ENCODE data around the gene SRGAP2B. TPM values are rescaled to one million over a fixed set of nuclear protein-coding genes. Genes with fewer than 3 reads are reported as not detected.
"Not testable (repeated sequence)": the region's sequence is repeated elsewhere in the genome, so short reads cannot be mapped to it uniquely, and the experiment has no call there.

The SRGAP2B gene
- 45.6 and 82.6 TPM in 2 replicates for total RNA-seq

DNA sequence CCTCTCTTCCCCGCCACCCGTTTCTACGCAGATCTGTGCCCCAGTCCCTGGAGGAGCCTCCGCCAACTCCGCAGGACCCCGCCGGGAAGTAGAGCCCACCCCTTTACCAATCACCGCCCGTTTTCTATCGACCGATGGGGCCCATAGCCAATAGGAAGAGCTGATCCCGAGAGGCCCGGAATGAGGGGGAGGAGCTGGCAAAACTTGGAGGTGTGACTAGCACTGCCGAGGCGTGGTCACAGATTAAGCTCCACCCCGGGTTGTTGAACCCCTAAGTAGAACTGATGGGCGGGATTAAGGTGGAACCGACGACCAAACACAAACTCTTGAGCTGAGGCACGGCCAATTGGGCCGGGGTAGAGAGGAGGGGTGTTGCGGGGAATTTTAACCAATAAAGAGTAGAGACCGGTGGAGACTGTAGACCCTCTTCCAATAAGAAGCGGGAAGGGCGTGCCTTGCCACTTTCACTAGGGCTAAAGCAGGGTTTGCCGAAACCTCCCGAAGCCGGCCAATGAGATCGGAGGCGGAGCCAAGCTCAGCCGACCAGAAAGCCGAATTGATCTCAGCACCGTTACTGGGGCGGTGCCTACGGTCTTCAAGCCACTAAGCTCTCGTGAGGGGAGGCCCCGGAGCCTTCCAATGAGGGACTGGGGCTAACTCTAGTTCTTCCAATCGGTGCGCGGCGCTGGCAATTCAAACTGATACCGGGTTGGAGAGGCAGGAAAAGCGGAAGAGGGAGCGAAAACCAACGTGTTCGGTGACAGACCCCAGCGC lies at the start of gene SRGAP2B, which contains the start of gene FAM72D:
Gene SRGAP2B, minus strand, starts transcription at position 45 of the 774 bp plus-strand sequence. CDS start 2,427 bp downstream, outside the sequence.
Gene FAM72D, plus strand, starts transcription at position 691 of the 774 bp plus-strand sequence. CDS start 874 bp downstream, outside the sequence.
- not testable (repeated sequence) for DNase-seq (ENCODE audit: low read depth in 2 of 2)

DNA sequence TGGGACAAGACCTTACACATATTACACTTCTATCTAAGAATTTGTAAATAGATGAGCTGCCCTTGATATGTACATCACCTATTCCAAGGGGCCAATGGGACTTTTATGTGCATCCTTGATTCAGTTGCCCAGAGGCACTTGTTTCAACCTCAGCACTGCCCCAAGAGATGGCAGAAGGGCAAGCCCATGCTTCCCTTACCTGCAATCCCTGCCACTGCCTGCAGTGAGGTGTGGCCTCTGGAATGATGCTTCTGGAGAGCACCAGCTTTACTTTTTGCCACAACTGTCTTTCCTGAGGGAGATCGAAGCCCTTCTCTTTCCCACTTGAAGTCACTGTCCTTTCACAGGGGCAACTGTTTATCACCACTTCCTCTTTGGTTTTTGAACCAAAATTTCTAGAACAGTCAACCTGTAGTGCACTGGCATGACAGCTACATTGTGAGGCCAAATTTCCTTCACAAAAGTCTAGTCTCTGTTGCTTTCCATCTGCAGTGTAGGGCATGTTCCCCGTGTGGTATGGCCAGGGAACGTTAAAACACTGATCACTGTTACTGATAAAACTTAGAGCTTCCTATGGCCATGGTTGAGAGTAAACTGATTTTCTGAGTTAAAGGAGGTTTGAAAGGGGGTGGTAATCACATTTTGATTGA lies 49.3 kb upstream of the SRGAP2B start:
- DNase-seq (ENCODE audit: low read depth in 2 of 2) = not testable (repeated sequence)

DNA sequence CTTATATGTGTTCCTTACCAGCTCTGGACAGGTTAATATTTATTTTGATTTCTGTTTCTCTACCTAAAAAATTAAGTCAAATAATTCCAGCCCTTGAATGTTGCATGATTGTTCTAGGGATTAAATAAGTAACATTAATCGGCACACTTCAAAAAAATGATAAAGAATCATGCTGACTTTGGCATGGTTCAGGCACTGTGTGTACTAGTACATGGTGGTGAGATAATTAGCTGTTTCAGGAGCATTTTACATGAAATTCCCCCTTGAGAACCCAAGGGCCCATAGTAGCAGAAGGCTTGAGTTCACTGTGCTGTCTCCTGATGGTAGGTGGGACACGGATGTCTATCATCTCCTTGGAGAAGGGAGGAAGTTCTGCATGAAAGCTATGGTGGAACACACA lies 45.4 kb upstream of the SRGAP2B start:
- DNase-seq (ENCODE audit: low read depth in 2 of 2) = not testable (repeated sequence)

DNA sequence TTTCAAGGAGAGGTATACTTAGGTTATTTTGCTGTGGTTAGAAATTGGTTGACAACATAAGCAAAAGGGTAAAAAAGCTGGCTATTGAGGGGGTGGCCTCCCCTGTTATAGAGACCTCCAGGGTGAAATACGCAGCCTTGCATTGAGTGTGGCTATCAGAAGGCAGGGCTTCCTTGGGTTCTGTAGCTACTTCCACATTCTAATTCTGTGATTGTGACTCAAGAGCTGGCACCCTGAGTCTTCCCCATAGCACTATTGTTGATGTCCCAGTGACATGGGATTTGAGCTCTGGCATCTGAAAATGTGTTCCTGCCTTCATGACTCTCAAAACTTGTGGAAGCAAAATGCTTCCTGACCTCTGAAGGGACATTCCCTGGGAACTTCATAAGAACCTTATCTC lies 39.3 kb upstream of the SRGAP2B start:
- not testable (repeated sequence) for DNase-seq (ENCODE audit: low read depth in 2 of 2)

DNA sequence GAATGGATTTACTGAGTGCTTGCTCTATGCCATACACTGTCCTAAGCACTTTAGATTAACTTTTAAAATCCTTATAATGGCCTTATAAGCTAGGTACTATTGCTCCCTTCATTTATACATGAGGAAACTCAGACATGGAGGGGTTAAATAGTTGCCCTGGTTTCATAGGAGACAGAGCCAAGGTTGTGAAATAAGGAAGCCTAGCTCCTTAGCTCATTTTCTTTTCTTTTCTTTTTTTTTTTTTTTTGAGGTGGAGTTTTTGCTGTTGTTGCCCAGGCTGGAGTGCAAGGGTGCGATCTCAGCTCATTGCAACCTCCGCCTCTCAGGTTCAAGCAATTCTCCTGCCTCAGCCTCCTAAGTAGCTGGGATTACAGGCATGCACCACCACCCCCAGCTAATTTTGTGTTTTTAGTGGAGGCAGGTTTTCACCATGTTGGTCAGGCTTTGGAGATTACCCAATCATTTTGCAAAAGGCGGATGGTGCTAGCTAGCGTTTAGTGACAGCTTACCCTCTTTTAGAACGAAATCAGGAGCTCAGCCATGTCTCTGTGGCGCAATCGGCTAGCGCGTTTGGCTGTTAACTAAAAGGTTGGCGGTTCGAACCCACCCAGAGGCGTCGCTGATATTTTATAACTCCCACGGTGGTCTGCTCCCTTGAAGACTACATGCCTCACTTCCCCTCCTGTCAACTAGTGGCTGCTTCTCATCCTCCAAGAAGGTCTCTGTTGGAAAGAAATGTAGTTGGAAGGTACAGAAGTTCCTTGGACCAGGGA lies 33.8 kb upstream of the SRGAP2B start:
- not testable (repeated sequence) for DNase-seq (ENCODE audit: low read depth in 2 of 2)

DNA sequence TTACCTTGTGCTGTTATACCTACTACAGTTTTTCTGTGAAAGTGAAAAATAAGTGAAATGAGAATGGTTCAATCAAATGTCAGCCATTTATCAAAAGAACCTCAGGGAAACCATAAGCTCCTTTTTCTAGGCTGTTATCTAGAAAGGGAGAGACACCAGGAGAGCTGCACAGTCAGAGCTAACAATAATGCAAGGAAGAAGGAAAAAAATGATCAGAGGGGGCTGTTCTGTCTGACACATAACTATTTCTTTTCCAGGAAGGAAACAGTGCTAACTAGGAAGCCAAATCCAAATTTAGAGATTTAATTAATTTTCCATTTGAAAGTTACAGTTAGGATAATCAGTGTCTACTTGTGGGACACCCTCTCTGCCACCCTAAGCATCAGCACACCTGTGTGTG lies 32.0 kb upstream of the SRGAP2B start:
- not testable (repeated sequence) for DNase-seq (ENCODE audit: low read depth in 2 of 2)

DNA sequence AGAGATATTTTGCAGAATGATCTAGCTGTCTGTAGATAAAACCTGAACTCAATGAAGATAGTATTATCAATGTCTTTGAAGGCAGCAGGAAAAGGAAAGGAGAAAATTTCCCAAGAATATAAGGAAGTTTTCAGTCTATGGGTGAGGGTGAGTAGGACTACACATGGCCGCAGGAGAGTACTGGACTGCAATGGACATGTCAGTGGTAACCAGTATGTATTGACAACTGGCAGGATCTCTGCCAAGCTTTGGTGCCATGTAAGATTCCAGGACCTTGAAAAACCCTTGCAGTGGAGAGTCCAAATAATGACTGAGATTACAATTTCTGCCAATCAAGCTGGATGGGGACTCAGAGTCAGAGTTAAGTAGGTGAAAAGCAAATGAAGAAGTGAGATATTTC lies 30.0 kb upstream of the SRGAP2B start:
- DNase-seq (ENCODE audit: low read depth in 2 of 2) = not testable (repeated sequence)

DNA sequence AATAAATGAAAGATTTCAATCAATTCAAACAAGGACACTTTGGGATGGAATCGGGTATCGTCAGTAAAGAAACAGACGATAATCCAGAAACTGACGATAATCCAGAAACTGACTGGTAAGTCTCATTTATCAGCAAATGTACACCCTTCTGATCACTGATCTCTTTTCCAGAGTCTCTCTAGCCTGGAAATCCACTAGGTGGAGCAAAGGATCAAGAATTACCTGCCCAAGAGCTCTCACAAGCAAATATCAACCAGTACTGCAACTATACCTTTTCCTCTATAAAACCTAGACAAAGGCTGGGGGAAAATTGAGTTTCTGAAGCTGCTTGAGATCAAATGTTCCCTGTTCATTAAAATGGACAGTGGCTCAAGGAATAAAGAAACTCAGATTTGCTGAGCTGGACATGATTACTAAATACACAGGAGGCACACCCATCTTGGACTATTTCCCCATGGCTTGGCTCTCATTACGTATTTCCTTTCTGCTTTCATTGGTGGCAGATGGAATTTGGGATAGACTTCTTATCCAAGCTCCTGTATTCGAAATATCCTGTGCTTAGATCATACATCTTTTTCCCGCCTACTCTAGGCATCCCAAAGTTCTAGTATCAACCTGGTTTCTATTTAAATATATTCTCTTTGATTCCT lies 29.0 kb upstream of the SRGAP2B start:
- not testable (repeated sequence) for DNase-seq (ENCODE audit: low read depth in 2 of 2)

DNA sequence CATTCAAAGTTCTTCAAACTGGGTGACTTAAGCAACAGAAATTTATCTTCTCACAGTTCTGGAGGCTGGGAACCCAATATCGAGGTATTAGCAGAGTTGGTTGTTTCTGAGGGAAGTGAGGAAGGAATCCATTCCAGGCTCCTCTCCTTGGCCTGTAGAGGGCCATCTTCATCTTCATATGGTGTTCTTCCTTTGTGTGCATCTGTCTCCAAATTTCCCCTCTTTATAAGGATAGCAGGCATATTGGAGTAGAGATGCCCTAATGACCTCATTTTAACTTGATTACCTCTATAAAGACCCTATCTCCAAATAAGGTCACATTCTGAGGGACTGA lies 27.9 kb upstream of the SRGAP2B start:
- DNase-seq (ENCODE audit: low read depth in 2 of 2) = not testable (repeated sequence)

DNA sequence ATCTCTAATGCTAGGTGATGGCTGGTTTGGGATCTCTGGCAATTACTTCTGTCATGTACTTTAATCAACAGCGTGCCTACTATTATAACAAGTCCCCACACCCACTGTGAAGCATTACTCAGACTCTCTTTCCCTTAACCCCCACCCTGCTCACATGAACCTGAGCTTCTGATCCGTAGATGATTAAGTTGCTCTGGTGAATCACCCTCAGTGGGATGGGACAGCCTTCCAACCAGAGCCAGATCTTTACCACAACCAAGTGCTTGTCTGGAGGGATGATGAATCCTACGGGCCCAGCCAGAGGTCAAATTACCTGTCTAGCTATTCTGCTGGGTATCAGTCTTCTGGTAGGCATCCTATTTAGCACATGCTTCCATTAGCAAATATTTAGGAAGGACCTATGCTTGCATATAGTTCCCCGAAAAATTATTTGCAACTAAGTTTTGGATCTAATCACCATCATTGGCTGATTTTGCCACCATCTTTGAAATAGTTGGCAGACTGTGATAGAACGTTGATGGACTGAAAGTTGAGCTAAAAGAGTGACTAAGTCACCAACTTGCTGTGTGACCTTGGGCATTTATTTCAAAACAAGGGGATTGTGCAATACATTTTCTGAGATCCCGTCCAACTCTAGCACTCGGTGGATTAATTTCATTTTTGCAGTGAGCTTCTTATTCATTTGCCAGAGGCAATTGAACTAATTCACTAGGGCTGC lies 27.4 kb upstream of the SRGAP2B start:
- not testable (repeated sequence) for DNase-seq (ENCODE audit: low read depth in 2 of 2)

DNA sequence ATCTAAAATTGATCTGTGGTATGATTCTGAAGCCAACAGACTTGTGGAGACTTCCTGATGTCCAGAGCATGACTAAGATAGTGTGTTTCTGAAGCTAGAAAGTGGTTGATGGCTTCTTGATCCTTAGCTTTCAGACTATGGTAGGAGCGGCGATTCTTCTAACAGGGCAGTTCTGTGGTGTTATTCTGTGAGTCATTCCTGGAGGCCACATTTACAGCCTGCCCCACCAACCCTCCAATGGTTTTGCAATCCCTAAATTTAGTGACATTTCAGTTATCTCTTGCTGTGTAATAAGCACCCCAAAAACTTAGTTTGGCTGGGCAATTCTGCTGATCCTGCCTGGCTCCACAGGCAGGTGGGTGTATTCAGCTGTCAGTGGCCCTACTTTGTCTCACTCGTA lies 24.7 kb upstream of the SRGAP2B start:
- DNase-seq (ENCODE audit: low read depth in 2 of 2) = not testable (repeated sequence)

DNA sequence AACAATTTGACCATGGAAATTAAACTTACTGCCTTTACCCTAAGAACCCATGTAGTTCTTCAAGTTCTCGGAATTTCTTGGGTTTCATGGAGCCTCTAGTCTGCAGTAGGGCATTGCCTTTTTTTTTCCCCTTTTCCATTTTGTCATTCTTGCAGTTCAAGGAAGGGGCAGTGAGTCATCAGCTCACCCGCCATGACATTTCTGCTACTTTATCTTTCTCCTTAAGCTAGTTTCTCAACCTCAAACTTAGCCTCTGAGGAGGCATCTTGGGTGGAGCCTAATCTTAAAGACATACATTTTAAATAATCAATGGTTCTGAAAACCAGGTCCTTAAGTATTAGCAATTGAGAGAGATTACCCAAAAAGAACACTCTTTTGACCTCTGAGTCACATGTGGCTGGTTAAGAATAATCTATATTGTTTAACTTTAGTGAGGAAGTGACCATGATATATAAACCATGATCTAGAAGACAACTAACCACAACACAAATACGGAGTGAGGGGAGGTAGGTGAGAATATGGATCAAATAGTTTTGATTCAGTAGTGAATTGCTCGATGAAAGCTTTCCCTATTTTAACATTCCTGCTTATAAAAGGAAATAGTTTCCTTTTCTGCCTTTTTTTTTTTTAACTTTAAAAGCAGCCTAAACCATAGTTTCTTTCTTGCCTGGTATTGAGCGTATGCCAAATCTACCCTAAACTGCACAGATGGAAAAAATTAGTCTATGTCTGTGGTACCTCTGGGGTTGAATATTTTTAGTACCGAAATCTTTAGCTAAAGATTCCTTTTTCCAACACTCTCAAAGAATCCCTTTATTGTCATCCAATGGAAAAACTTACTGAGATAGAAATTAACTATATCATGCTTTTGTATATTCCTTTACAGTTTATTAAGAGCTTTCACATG lies 20.7 kb upstream of the SRGAP2B start:
- DNase-seq (ENCODE audit: low read depth in 2 of 2) = not testable (repeated sequence)

DNA sequence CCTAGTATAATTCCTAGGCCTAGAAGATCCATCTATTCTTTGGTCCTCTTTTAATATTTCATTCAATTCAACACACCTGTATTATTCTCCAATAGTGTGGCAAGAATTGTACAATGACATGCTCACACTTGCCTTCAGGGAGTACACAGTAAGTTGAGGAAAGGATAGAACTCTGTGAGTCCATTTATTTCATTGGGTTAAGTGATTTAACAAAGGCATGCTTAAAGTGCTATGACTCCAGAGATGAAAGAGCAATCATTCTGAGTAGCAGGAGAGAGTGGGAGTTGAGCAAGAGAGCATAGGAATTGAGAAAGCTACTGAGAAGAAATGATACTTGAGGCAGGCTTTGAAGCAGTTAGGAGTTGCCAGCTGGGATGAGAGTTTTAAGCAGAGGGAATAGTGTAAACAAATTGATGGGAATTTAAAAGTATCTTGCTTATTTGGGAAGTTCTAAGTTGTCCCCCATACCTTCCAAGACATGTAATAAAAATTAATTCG lies 19.5 kb upstream of the SRGAP2B start:
- DNase-seq (ENCODE audit: low read depth in 2 of 2) = not testable (repeated sequence)

DNA sequence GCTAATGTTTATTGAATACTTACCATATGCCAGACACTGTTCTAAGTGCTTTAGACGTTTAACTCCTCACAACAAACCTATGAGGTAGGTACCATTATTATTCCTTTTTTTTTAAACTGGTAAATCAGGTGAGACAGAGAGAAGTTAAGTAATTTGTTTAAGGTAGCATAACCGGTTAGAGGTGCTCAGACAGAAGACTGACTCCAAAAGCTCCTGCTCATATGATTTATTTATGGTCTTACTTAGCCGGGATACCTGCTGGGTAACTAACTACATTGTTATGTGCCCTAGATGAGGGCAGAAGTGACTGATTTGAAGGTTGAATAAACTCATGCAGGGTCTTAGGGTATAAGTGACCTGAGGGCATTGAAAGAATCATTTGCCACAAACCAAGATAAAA lies 17.6 kb upstream of the SRGAP2B start:
- DNase-seq (ENCODE audit: low read depth in 2 of 2) = not testable (repeated sequence)

DNA sequence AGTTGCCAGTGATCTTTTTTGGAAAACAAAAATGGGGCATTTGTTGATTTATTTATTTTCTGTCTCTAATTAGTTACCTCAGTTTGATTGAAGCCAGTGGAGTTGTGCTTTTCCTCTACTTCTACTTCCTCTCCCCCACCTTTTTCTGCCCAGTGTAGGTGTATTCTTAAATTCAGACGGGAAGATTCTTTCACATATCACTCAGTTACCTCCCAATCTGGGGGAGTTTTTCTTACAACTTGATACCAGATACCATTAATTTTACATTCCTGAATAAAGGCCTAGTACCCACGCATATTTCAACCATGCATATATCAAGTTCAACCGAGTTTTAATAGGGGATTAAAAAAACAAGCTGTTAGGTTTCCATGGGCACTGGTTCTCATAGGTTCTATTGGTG lies 16.5 kb upstream of the SRGAP2B start:
- DNase-seq (ENCODE audit: low read depth in 2 of 2) = not testable (repeated sequence)

DNA sequence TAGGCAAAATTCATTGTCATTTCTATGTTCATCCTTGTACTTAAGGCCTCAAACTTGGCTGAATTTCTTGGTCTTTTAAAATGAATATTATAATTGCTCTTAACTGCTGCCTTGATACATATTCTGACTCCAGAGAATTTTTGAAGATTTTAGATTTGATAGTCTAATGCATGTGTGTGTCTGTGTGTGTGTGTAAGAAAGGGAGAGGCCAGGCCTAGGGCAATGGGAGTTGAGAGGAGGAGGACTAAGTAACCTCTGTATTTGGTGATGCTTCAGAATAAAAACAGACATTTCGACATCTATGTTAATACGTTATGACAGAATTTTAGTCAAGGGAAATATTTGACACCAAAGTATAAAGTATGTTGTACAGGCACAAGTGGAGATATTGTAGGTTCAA lies 8.2 kb upstream of the SRGAP2B start:
- not testable (repeated sequence) for DNase-seq (ENCODE audit: low read depth in 2 of 2)

DNA sequence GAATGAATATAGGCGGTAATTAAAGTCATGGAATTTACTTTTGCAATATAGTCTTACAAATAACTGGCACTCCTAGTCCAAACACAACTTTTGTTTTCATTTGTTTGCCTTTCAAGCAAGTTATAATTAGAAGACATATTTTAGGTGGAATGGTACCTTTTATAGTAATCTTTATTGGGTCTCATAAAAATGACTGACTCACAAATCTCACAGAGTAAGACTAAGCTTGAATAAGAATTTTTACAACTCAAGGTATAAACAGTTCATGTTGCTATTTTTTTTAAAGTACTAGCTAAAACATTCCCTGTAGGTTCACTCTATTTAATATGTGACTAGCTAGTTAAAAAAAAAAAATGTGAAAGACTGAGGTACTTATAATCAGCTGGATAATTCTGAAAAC lies 6.6 kb upstream of the SRGAP2B start:
- not testable (repeated sequence) for DNase-seq (ENCODE audit: low read depth in 2 of 2)

DNA sequence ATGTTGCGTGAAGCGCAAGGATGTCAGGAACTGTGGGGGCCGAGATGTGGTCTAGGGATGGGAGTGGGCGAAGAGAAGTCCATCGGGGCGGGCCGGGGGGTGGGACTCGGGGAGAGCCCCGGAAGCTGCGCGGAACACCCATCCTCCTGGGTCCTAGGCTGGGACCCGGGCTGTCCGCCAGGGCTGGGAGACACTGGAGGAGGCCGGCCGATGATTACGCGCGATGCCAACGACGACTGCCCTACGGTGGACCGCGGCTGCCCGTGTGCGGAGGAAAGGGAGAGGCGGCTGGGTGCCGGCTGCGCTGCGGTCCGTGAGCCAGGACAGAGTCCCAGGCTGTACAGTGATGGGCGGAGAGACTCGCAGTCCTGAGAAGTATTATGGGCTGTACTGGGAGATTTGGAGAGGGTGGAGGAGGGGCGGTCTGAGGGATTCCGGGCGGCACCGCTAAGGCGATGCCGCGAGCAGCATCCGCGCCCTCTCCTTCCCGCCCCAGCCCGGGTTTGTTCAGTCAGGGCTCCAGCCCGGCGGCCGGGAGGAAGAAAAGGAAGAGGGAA lies 395 bp downstream of the SRGAP2B start:
- not testable (repeated sequence) for DNase-seq (ENCODE audit: low read depth in 2 of 2)

DNA sequence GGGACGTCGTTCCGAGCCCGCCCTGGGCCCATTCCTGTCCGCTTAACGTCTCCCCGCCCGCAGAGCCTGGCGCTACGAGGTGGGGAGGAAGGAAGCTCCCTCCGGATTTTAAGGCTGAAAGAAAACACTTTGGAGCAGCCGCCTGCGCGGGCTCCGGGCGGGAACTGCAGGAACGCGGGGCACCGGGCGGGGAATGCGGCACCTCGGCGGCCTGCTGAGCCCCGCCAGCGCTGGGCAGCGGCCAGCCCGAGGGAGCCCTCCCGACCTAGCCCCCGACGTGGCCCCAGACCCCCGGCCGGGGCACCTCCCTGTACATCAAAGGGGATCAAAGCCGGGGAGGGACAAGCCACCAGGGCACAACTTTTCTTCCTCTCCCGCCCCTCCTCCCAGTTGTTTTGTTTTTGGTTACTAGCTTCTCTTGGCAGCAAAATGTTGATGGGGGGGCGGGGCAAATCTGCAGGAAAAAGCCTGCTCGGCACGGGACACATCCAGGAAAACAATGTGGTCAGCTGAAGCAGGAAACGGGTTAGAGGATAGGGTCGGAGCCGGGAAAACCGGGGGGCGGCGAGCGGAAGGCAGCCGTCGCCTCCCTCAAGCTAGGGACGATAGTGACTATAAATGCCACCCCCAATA lies 1.5 kb downstream of the SRGAP2B start:
- not testable (repeated sequence) for DNase-seq (ENCODE audit: low read depth in 2 of 2)
